Cardiac muscle cell (in vitro differentiated cells and primary cell): ENCODE results near the gene CLN5. TPM values are rescaled to one million over a fixed set of nuclear protein-coding genes. Genes with fewer than 3 reads are reported as not detected.

Experiments
- DNase-seq, 2 donors: peaks; one replicate each; pipeline versions ENCODE4 v3.0.0 to v3.0.0-alpha.2; 2010 to 2017; ENCODE audit warnings: low read depth in 1 of 2, low spot score in 1 of 2
- H3K27ac ChIP-seq: fragments of 200-600 bp; sonication (generic); 2 replicates; pipeline ENCODE4 v1.5.1; 2016
- H3K27me3 ChIP-seq: fragments of 200-600 bp; sonication (generic); 2 replicates; pipeline ENCODE4 v1.6.0; 2016; ENCODE audit warnings: control low read depth
- H3K36me3 ChIP-seq: fragments of 200-600 bp; sonication (generic); 2 replicates; pipeline ENCODE4 v1.5.1; 2016; ENCODE audit warnings: control low read depth
- H3K4me1 ChIP-seq: fragments of 200-600 bp; sonication (generic); 2 replicates; pipeline ENCODE4 v1.8.1; 2017; ENCODE audit warnings: low read depth, mild to moderate bottlenecking, mixed run types
- H3K4me3 ChIP-seq: fragments of 200-600 bp; sonication (generic); 2 replicates; pipeline ENCODE4 v1.5.1; 2016; ENCODE audit warnings: mild to moderate bottlenecking
- H3K9me3 ChIP-seq: fragments of 200-600 bp; sonication (generic); 2 replicates; pipeline ENCODE4 v1.5.1; 2017; ENCODE audit warnings: low read depth, mild to moderate bottlenecking, control low read depth
- polyA plus RNA-seq: library from polyadenylated mRNA; unstranded; fragments of >200 nt; fragmentation: Nextera tagmentation; extraction: Ambion mirVana; gene quantifications from 2 replicates; pipeline ENCODE4 v1.2.1, GENCODE V29; 2016
- total RNA-seq: library from RNA; depleted of rRNA; stranded (reverse); fragments of >200 nt; gene quantifications from 2 replicates; pipeline ENCODE4 v1.2.3, GENCODE V29; 2016
- TF ChIP-seq, protein P1 (sequence below): IDR thresholded peaks from 2 replicates; pipeline ENCODE4 v1.5.1; 2012; ENCODE audit warnings: low read depth, mild to moderate bottlenecking, low read length

CLN5 gene
- total and polyA plus RNA-seq, 2 experiments from 2014 or later: 11.1 to 22.9 TPM

DNA sequence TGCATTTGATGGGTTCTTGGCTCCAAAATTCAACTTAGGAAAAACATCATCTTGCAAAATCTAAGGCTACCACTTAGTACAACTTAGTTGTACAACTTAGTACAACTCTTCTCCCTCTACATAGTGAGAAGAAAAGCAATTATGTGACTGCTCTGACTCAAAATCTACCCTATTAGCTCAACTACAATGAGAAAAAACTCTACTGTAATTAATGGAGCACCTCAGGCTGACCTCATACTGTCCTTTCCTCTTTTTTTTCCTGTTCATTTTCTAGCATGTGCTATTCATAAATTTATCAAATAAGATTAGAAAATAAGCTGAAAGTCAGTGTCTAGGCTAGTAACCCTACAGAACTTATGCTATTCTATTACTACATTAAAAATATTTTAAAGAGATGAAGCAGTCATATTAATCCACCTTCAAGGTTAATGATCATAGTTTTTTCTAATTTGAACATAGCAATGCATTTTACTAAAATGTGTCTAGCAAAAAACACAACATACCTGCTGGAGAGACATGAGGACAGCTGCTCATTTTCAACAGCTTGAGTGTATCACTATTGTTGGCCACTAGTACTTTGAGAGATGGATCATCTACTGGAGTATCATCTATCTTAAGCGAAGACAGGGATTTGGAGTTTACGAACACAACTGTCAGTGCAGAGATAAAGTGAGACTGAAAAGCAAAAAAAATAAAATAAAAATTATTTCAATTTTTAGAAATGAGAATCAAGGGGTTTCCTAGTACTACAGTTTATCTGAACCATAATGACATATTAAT is 23.2 kb downstream of the CLN5 start:
- Histone ChIP-seq H3K4me1 (no peaks in the 10 kb centered on the region), H3K27ac (no peak overlapping the region), H3K9me3 (no peaks in the 10 kb centered on the region), H3K27me3 (no peaks in the 10 kb centered on the region), H3K4me3 (no peak overlapping the region), H3K36me3 (peaks cover 43% of the 10 kb centered on the region)
- DNase-seq: no peak
- TF ChIP-seq, protein P1, sequence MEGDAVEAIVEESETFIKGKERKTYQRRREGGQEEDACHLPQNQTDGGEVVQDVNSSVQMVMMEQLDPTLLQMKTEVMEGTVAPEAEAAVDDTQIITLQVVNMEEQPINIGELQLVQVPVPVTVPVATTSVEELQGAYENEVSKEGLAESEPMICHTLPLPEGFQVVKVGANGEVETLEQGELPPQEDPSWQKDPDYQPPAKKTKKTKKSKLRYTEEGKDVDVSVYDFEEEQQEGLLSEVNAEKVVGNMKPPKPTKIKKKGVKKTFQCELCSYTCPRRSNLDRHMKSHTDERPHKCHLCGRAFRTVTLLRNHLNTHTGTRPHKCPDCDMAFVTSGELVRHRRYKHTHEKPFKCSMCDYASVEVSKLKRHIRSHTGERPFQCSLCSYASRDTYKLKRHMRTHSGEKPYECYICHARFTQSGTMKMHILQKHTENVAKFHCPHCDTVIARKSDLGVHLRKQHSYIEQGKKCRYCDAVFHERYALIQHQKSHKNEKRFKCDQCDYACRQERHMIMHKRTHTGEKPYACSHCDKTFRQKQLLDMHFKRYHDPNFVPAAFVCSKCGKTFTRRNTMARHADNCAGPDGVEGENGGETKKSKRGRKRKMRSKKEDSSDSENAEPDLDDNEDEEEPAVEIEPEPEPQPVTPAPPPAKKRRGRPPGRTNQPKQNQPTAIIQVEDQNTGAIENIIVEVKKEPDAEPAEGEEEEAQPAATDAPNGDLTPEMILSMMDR: no peak

DNA sequence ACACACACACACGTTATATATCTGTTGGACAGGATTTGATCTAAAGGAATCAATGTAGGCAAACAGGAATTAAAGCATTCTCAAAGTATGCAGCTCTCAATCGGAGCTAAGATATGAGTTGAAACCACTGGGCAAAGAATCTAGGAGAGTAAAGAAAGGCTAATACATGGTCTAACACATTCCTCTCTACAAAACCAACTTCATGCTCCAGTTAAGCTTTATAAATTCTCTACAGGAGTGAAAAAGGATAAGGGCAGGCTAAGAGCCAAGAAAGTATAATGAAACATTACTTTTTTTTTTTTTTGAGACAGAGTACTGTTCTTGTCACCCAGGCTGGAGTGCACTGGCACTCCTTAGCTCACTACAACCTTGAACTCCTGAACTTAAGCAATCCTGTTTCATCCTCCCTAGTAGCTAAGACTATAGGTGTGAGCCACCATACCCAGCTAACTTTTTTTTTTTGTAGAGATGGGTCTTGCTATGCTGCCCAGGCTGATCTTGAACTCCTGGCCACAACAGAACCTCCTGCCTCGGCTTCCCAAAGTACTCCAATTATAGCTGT is 24.5 kb downstream of the CLN5 start:
- Histone ChIP-seq H3K27ac (no peak overlapping the region), H3K9me3 (no peaks in the 10 kb centered on the region), H3K36me3 (peaks cover 44% of the 10 kb centered on the region), H3K27me3 (no peaks in the 10 kb centered on the region), H3K4me1 (no peaks in the 10 kb centered on the region), H3K4me3 (no peak overlapping the region)
- DNase-seq: peak in 1 of 2 donors; percentile 13
- TF ChIP-seq, protein P1: no peak

DNA sequence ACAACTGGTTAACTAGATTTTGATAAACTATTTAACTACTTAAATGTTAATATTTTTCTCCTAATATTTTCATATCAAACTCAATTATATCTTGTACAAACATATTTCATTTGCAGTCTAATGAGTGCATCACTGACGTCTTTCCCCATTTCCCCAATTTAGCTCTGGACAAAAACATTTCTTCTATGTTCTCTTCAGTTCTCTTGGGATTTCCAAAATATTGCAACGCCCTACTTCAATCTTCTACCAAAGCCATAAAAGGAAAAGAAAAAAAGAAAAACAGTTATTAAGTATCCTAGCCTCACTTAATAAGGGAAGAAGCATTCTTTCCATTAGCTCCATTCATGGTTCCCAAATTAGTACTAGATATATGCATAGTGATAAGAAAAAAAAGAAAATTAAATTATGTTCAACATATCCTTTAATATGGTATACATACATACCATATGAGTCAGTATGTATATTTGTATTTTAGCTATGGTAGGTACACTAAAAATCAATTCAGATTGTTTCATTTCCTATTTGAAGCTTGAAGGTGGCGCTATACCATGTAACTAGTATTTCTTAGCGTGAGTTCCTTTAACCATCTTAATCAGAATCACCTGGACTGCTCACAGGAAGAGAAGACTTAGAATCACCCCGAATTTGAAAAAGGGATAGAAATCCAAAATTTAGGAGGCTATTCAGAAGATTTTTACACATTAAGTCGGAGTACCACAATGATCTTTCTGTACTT is 25.2 kb downstream of the CLN5 start:
- peaks cover 45% of the 10 kb centered on the region for H3K36me3 ChIP-seq

DNA sequence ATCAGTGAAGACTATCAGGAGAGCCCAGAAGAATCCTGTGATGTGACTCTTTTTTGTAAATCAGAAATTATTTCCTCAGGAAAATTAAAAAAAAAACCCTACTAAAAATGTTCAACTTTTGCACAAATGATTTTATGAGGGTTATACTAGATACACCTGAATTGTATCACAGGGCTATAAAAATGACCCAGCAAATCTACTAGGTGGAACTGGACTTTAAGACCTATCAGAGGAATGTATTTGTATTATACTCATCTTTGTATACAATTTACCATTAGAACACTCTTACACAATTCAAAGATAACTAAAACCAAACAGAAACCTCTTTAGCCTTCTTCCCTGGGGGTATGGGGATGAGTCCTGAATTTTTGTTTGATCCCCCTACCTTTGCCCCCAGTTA is 27.9 kb downstream of the CLN5 start:
- H3K27me3 ChIP-seq: no peaks in the 10 kb centered on the region
- DNase-seq: no peak
- no peak overlapping the region for H3K27ac ChIP-seq
- no peaks in the 10 kb centered on the region for H3K4me1 ChIP-seq
- H3K36me3 ChIP-seq: peaks cover 27% of the 10 kb centered on the region
- no peak overlapping the region for H3K4me3 ChIP-seq
- TF ChIP-seq, protein P1: no peak
- H3K9me3 ChIP-seq: no peaks in the 10 kb centered on the region

More for the DNA sequence above, 25.2 kb downstream of the CLN5 start:
- Histone ChIP-seq H3K27ac (no peak overlapping the region), H3K27me3 (no peaks in the 10 kb centered on the region), H3K4me3 (no peak overlapping the region), H3K9me3 (no peaks in the 10 kb centered on the region), H3K4me1 (no peaks in the 10 kb centered on the region)
- DNase-seq: no peak
- TF ChIP-seq, protein P1: no peak

DNA sequence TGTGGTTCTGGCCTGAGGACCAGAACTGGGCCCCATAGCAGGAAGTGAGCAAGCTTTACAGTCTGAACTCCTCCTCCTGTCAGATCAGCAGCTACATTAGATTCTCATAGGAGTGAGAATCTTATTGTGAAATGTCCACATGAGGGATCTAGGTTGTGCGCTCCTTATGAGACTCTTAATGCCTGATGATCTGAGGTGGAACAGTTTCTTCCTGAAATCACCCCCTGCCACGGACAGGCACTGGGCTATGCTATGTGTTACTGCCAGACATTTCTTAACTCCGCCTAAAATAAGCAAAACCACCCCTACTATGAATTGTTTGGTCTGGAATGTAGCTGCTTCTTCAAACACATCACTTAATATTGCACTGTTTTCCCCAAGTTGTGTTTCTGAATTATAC is 30.5 kb downstream of the CLN5 start:
- Histone ChIP-seq H3K27ac (no peak overlapping the region), H3K4me3 (no peak overlapping the region), H3K27me3 (no peaks in the 10 kb centered on the region), H3K9me3 (no peaks in the 10 kb centered on the region), H3K36me3 (peaks cover 7% of the 10 kb centered on the region), H3K4me1 (no peaks in the 10 kb centered on the region)
- DNase-seq: peak in 1 of 2 donors; percentile 54
- TF ChIP-seq, protein P1: no peak
